ENCODE results near the gene LGI1. TPM values are rescaled to one million over a fixed set of nuclear protein-coding genes. Genes with fewer than 3 reads are reported as not detected.

LGI1 gene
- total RNA-seq, 2 experiments from 2014 or later, result not detected

DNA sequence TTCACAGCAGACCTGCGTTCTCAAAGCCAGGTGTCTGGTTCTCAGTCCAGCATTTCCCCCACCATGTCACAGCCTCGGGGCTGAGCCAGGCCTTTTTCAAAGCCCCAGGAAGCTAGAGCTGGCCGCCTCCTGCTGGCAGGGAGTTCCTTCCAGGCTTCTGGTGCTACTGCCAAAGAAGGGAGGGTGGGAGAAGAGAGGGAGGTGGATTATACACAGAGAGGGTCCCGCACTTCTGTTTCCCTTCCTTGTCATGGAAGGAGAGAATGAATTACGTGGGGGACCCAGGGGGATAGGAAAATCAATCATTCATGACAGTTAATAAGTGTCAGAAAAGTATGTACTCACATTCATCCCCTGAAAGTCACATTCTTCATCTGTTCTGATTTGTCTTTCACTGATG lies 600 bp upstream of the LGI1 start:
- ChIA-PET POLR2A (no interaction called here), CTCF (no interaction called here)
- intact Hi-C loops (cut with DNase I, micrococcal nuclease), result no loop called here
- Mint-ChIP-seq H3K27ac (no peak overlapping the region), H3K27me3 (peaks cover 30% of the 10 kb centered on the region), H3K4me1 (peaks cover 12% of the 10 kb centered on the region), H3K9me3 (ENCODE audit: low read depth) (no peaks in the 10 kb centered on the region), H3K36me3 (ENCODE audit: low read depth) (no peaks in the 10 kb centered on the region), H3K4me3 (no peak overlapping the region)
- DNase-seq (no peak), ATAC-seq (no peak)

- ChIA-PET CTCF (no interaction called here), POLR2A (no interaction called here)
- intact Hi-C loops (cut with DNase I, micrococcal nuclease), result no loop called here
- H3K36me3 Mint-ChIP-seq (ENCODE audit: low read depth), result no peaks in the 10 kb centered on the region
- ATAC-seq (no peak), DNase-seq (no peak)
- peaks cover 35% of the 10 kb centered on the region for H3K27me3 Mint-ChIP-seq
- H3K27ac Mint-ChIP-seq, result no peak overlapping the region
- H3K4me1 Mint-ChIP-seq, result peaks cover 12% of the 10 kb centered on the region
- H3K4me3 Mint-ChIP-seq, result no peak overlapping the region
- H3K9me3 Mint-ChIP-seq (ENCODE audit: low read depth), result no peaks in the 10 kb centered on the region
Observed at GRCh38 chr10:93758508-93758885, 761 bp downstream of the LGI1 start.

- ChIA-PET CTCF (interaction anchor here (0.6 kb wide), 1 partner anchor 1841 kb away, joined by 3 read pairs; no protein-coding TSS in a partner anchor), POLR2A (no interaction called here)
- no peaks in the 10 kb centered on the region for H3K9me3 Mint-ChIP-seq (ENCODE audit: low read depth)
- peaks cover 35% of the 10 kb centered on the region for H3K27me3 Mint-ChIP-seq
- ATAC-seq (no peak), DNase-seq (no peak)
- intact Hi-C loops (cut with DNase I, micrococcal nuclease), result no loop called here
- H3K36me3 Mint-ChIP-seq (ENCODE audit: low read depth), result no peaks in the 10 kb centered on the region
- peaks cover 12% of the 10 kb centered on the region for H3K4me1 Mint-ChIP-seq
- no peak overlapping the region for H3K4me3 Mint-ChIP-seq
- no peak overlapping the region for H3K27ac Mint-ChIP-seq
Observed at GRCh38 chr10:93758891-93759410, 1.2 kb downstream of the LGI1 start.

GRCh38 chr10:93760490-93760889 lies 2.8 kb downstream of the LGI1 start:
- Mint-ChIP-seq H3K36me3 (ENCODE audit: low read depth) (no peaks in the 10 kb centered on the region), H3K9me3 (ENCODE audit: low read depth) (no peaks in the 10 kb centered on the region), H3K4me3 (no peak overlapping the region), H3K27me3 (peaks cover 35% of the 10 kb centered on the region), H3K27ac (no peak overlapping the region), H3K4me1 (peaks cover 7% of the 10 kb centered on the region)
- DNase-seq (no peak), ATAC-seq (no peak)
- intact Hi-C loops (cut with DNase I, micrococcal nuclease), result no loop called here
- ChIA-PET POLR2A (no interaction called here), CTCF (interaction anchor here (1.2 kb wide), 1 partner anchor 51 kb away, joined by 3 read pairs; no protein-coding TSS in a partner anchor)

- Mint-ChIP-seq H3K9me3 (ENCODE audit: low read depth) (no peaks in the 10 kb centered on the region), H3K4me3 (no peak overlapping the region), H3K27ac (no peak overlapping the region), H3K4me1 (peaks cover 2% of the 10 kb centered on the region), H3K36me3 (ENCODE audit: low read depth) (no peaks in the 10 kb centered on the region), H3K27me3 (peaks cover 23% of the 10 kb centered on the region)
- intact Hi-C loops (cut with DNase I, micrococcal nuclease), result no loop called here
- ChIA-PET POLR2A (no interaction called here), CTCF (no interaction called here)
- ATAC-seq (no peak), DNase-seq (no peak)
Observed at GRCh38 chr10:93762979-93763391, 5.2 kb downstream of the LGI1 start.

GRCh38 chr10:93766918-93767317 lies 9.2 kb downstream of the LGI1 start:
- Mint-ChIP-seq H3K36me3 (ENCODE audit: low read depth) (no peaks in the 10 kb centered on the region), H3K27ac (no peak overlapping the region), H3K27me3 (peaks cover 18% of the 10 kb centered on the region), H3K4me1 (no peaks in the 10 kb centered on the region), H3K9me3 (ENCODE audit: low read depth) (no peaks in the 10 kb centered on the region), H3K4me3 (no peak overlapping the region)
- DNase-seq (no peak), ATAC-seq (no peak)
- ChIA-PET POLR2A (no interaction called here), CTCF (no interaction called here)
- intact Hi-C loops (cut with DNase I, micrococcal nuclease), result no loop called here

- H3K36me3 Mint-ChIP-seq (ENCODE audit: low read depth), result no peaks in the 10 kb centered on the region
- H3K4me3 Mint-ChIP-seq, result no peak overlapping the region
- ChIA-PET CTCF (no interaction called here), POLR2A (no interaction called here)
- no peaks in the 10 kb centered on the region for H3K9me3 Mint-ChIP-seq (ENCODE audit: low read depth)
- H3K4me1 Mint-ChIP-seq, result no peaks in the 10 kb centered on the region
- no peak for ATAC-seq
- DNase-seq, result no peak
- intact Hi-C loops (cut with DNase I, micrococcal nuclease), result no loop called here
- H3K27me3 Mint-ChIP-seq, result peaks cover 16% of the 10 kb centered on the region
- H3K27ac Mint-ChIP-seq, result no peak overlapping the region
Observed at GRCh38 chr10:93767724-93768399, 10.1 kb downstream of the LGI1 start.

DNA sequence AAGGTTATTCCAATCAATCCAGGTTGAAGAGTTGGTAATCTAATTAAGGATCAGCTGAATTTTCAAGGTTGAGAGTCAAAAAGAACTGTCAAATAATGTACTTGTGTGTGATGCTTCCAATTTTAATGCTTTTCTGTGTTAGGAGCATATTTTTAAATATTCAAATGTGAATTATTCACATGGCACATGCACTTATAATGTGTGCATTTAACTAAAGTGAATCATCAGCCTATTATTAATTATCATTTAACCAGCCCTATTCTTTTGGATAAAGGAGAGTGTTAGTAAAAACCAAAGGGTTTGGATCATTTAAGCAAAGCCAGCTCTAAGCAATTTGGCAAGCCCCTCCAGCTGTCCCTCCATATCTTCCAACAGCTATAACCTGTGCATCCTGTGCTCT lies 11.2 kb downstream of the LGI1 start:
- Mint-ChIP-seq H3K27ac (no peak overlapping the region), H3K27me3 (peaks cover 13% of the 10 kb centered on the region), H3K4me1 (no peaks in the 10 kb centered on the region), H3K36me3 (ENCODE audit: low read depth) (no peaks in the 10 kb centered on the region), H3K4me3 (no peak overlapping the region), H3K9me3 (ENCODE audit: low read depth) (no peaks in the 10 kb centered on the region)
- ATAC-seq (no peak), DNase-seq (no peak)
- POLR2A ChIA-PET, result no interaction called here
- intact Hi-C loops (cut with DNase I, micrococcal nuclease), result no loop called here
- CTCF ChIA-PET, result no interaction called here

DNA sequence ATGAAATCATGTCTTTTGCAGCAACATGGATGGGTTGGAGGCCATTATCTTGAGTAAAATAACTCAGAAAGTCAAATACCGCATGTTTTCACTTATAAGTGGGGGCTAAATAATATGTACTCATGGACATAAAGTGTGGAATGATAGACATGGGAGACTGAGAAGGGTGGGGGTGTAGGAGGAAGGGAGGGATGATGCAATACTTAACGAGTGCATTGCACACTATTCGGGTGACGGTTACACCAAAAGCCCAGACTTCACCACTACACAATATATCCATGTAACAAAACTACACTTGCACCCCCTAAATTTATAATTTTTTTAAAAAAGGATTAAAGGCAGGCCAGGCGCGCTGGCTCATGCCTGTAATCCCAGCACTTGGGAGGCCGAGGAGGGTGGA lies 13.6 kb downstream of the LGI1 start:
- Mint-ChIP-seq H3K27ac (no peak overlapping the region), H3K9me3 (ENCODE audit: low read depth) (no peaks in the 10 kb centered on the region), H3K4me1 (no peaks in the 10 kb centered on the region), H3K4me3 (no peak overlapping the region), H3K36me3 (ENCODE audit: low read depth) (no peaks in the 10 kb centered on the region), H3K27me3 (peaks cover 18% of the 10 kb centered on the region)
- ATAC-seq (no peak), DNase-seq (no peak)
- CTCF ChIA-PET, result no interaction called here
- intact Hi-C loops (cut with DNase I, micrococcal nuclease), result no loop called here
- POLR2A ChIA-PET, result no interaction called here

- intact Hi-C loops (cut with DNase I, micrococcal nuclease), result no loop called here
- CTCF ChIA-PET, result interaction anchor here (0.5 kb wide), 1 partner anchor 82 kb away, joined by 3 read pairs; no protein-coding TSS in a partner anchor
Observed at GRCh38 chr10:93773120-93773519, 15.4 kb downstream of the LGI1 start.

GRCh38 chr10:93773705-93774104 lies 16.0 kb downstream of the LGI1 start:
- ATAC-seq (no peak), DNase-seq (no peak)
- peaks cover 20% of the 10 kb centered on the region for H3K27me3 Mint-ChIP-seq
- intact Hi-C loops (cut with DNase I, micrococcal nuclease), result no loop called here
- H3K27ac Mint-ChIP-seq, result no peak overlapping the region
- ChIA-PET POLR2A (no interaction called here), CTCF (interaction anchor here (0.7 to 1.2 kb wide), 2 partner anchors 12 to 29 kb away, joined by 3 read pairs; no protein-coding TSS in a partner anchor)
- no peaks in the 10 kb centered on the region for H3K4me1 Mint-ChIP-seq
- H3K9me3 Mint-ChIP-seq (ENCODE audit: low read depth), result no peaks in the 10 kb centered on the region
- no peak overlapping the region for H3K4me3 Mint-ChIP-seq
- H3K36me3 Mint-ChIP-seq (ENCODE audit: low read depth), result no peaks in the 10 kb centered on the region

More at GRCh38 chr10:93773120-93773519, 15.4 kb downstream of the LGI1 start:
- Mint-ChIP-seq H3K4me3 (no peak overlapping the region), H3K36me3 (ENCODE audit: low read depth) (no peaks in the 10 kb centered on the region), H3K27ac (no peak overlapping the region), H3K9me3 (ENCODE audit: low read depth) (no peaks in the 10 kb centered on the region), H3K27me3 (peaks cover 17% of the 10 kb centered on the region), H3K4me1 (no peaks in the 10 kb centered on the region)
- POLR2A ChIA-PET, result interaction anchor here (0.7 kb wide), 1 partner anchor 119 kb away, joined by 12 read pairs; no protein-coding TSS in a partner anchor
- DNase-seq (no peak), ATAC-seq (no peak)

DNA sequence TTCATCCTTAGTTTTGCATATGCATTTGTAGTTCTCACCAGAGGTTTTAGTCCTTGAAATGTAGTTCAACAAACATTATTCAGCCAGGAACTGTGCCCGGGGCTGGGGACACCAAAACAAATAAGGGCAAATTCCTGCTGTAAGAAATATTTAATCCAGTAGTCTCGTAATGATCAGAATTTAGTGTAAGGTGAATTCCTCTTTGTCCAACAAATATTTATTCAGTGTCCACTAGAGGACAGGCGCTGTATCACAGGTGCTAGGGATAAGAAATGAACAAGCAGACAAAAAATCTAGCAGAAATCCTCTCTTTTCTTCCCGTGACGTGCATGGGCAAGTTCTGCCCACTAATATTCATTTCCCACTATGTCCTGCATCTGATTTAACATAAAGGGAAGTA lies 17.6 kb downstream of the LGI1 start:
- Mint-ChIP-seq H3K4me1 (no peaks in the 10 kb centered on the region), H3K9me3 (ENCODE audit: low read depth) (no peaks in the 10 kb centered on the region), H3K27ac (no peak overlapping the region), H3K4me3 (no peak overlapping the region), H3K36me3 (ENCODE audit: low read depth) (no peaks in the 10 kb centered on the region), H3K27me3 (peaks cover 12% of the 10 kb centered on the region)
- ChIA-PET POLR2A (no interaction called here), CTCF (no interaction called here)
- intact Hi-C loops (cut with DNase I, micrococcal nuclease), result no loop called here
- DNase-seq (no peak), ATAC-seq (no peak)

All from activated CD4-positive, alpha-beta T cell treated with anti-CD3 and anti-CD28 coated beads for 36 hours (primary cell).